GM19438 (cell line): ENCODE data around the gene CR1.
"Not testable (repeated sequence)": the region's sequence is repeated elsewhere in the genome, so short reads cannot be mapped to it uniquely, and the experiment has no call there.

ENCODE experiments used
- ATAC-seq: cut with Tn5 transposase; IDR thresholded peaks from one replicate; pipeline ENCODE4 v1.9.1; 2021; ENCODE audit warnings: low read depth; ENCODE audit not compliant: unreplicated experiment

CR1 gene

GRCh38 chr1:207579436-207579799 lies 83.5 kb downstream of the CR1 start:
- ATAC-seq = peak; percentile 86

- no peak for ATAC-seq
These were observed 85.7 kb downstream of the CR1 start for GRCh38 chr1:207581496-207582153.

DNA sequence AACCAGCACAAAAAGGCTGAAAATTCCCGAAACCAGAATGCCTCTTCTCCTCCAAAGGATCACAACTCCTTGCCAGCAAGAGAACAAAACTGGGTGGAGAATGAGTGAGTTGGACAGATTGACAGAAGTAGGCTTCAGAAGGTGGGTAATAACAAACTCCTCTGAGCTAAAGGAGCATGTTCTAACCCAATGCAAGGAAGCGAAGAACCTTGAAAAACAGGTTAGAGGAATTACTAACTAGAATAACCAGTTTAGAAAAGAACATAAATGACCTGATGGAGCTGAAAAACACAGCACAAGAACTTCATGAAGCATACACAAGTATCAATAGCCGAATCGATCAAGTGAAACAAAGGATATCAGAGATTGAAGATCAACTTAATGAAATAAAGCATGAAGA lies 93.5 kb downstream of the CR1 start:
- ATAC-seq = not testable (repeated sequence)

GRCh38 chr1:207591205-207591604 lies 95.2 kb downstream of the CR1 start:
- not testable (repeated sequence) for ATAC-seq

- ATAC-seq = not testable (repeated sequence)
These were observed 98.1 kb downstream of the CR1 start for GRCh38 chr1:207594095-207594494.

- no peak for ATAC-seq
These were observed 107.8 kb downstream of the CR1 start for GRCh38 chr1:207603777-207604176.

- ATAC-seq = no peak
These were observed 109.7 kb downstream of the CR1 start for GRCh38 chr1:207605444-207606361.

DNA sequence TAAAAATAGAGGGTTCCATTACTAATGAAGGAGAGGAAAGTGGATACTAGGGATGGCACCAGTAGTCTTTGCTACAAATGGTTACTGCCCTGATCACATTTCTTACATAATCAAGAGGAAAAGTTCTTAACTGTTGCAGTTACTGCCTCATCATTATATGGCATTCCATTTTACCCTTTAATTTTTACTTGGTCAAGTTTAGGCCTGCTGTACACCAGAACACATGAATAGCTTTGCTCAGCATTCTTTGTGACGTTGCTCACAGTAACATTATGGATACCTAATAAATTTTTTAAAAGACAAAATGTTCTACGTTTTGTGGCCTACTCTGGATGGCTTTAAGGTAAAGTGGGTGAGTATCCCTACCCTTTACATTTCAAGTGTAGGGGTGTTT lies 110.4 kb downstream of the CR1 start:
- ATAC-seq = no peak

DNA sequence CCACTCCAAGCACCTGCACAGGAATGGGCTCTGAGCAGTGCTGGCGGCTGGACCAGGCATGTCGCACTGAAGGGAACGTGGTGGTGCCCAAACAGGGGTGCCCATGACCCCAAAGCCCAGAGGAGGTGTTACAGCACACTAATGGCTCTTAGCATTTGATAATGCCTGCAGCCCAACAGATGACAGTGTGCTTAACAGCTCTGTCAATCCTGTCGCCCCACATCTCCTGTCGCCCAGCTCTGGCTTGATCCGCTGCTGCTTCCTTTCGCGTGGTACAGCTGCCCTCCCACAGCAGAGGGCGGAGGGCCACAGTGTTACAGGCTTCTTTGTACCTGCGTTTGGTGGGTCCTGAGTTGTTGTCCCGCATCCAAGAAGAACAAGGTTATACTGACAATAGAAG lies 116.8 kb downstream of the CR1 start:
- no peak for ATAC-seq

- ATAC-seq = no peak
These were observed 124.0 kb downstream of the CR1 start for GRCh38 chr1:207619871-207620542.

- ATAC-seq = no peak
These were observed 124.6 kb downstream of the CR1 start for GRCh38 chr1:207620543-207620893.

DNA sequence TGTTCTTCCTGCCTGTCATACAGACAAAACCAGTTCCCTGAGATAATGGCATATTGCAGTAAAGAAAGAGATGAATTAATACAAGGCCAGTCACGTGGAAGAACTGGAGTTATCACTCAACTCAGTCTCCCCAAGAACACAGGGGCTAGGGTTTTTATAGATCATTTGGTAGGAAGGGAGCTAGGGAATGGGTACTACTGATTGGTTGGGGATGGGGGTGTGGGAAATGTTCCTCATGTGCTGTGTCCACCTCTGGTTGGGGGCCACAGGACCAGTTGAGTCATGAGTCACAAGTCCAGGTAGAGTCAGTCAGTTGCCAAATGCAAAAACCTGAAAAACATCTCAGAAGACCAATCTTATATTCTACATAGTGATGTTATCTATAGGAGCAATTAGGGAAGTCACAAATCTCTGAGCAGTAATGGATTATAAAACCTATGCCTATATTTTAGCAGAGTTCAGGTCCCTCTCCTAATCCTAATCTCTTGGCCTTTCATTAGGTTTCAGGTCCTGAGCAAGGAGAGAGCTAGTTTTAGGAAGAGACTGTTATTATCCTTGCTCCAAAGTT lies 129.6 kb downstream of the CR1 start:
- not testable (repeated sequence) for ATAC-seq

- ATAC-seq = no peak
These were observed 131.0 kb downstream of the CR1 start for GRCh38 chr1:207626972-207627337.

GRCh38 chr1:207627496-207627895 lies 131.5 kb downstream of the CR1 start:
- ATAC-seq = no peak

DNA sequence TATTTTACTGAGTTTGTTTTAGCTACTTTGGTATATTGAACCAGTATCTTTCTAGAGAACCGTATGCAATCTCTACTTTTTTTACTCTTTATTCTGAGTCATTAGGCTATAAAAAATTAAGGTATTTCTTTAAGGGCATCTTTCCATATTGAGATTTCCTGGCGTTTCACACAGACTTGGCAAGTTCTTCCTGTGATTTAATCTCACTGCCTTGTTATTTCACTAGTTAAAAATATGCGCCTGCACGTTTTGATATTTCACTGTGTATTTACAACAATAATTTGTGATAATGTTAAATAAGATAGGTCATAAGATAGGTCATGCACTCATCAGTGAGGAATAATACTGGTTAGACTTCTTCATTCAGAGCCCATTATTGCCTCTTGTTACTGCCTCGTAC lies 132.8 kb downstream of the CR1 start:
- ATAC-seq = no peak

GRCh38 chr1:207631137-207631536 lies 135.2 kb downstream of the CR1 start:
- ATAC-seq = no peak

DNA sequence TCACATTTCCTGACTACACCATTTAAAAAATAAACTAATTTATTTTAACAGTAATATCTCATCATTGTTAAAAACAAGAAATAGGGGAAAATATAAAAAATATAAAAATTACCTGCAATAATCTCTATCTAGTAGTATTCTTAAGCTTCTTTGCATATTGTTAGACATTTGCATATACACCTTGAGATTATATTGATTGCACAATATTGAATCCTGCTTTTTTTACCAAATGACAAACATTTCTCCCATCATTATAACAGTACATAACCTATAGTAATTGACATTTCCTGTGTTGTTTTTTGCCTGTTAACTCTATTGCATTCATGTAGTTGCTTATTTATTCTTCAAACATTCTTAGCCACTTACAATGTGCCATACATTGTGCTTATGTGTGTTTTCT lies 137.3 kb downstream of the CR1 start:
- no peak for ATAC-seq

DNA sequence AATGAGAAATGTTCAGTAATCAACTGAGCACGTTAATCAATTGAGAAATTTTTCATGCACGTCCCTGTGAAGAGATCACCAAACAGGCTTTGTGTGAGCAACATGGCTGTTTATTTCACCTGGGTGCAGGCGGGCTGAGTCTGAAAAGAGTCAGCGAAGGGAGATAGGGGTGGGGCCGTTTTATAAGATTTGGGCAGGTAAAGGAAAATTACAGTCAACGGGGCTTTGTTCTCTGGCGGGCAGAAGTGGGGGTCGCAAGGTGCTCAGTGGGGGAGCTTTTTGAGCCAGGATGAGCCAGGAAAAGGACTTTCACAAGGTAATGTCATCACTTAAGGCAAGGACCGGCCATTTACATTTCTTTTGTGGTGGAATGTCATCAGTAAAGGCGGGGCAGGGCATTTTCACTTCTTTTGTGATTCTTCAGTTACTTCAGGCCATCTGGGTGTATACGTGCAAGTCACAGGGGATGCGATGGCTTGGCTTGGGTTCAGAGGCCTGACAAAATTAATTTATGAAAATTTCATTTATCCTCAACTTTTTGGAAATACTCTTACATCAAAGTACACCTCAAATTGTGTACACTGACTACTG lies 137.8 kb downstream of the CR1 start:
- ATAC-seq = not testable (repeated sequence)

DNA sequence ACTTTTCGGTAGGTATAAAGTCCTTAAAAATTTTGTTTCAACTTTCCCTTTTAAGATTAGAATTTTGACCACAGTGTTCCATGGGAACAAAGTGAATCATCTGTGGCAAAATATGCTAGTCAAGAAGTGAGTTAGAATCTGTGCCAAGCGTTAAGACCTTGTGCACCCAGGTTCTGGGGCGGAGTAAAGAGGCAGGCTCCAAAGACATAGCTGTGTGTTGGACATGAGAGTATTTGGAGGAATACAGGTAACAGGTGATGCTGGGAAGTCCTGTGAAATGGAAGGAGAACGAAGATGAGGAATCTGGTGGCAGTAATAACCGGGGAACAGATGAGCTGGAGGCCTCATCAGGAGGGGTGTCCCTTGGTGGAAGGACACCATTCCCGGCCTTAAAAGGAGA lies 138.3 kb downstream of the CR1 start:
- ATAC-seq = not testable (repeated sequence)

DNA sequence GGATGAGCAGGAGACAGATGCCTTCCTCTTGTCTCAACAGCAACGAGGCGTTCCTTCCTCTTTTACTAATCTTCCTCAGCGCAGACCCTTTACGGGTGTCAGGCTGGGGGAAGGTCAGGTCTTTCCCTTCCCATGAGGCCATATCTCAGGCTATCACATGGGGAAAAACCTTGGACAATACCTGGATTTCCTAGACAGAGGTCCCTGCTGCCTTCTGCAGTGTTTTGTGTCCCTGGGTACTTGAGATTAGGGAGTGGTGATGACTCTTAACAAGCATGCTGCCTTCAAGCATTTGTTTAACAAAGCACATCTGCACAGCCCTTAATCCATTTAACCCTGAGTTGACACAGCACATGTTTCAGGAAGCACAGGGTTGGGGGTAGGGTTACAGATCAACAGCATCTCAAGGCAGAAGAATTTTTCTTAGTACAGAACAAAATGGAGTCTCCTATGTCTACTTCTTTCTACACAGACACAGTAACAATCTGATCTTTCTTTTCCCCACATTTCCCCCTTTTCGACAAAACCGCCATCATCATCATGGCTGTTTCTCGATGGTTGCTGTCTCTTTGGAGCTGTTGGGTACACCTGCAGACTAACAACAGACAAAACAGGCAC lies 139.7 kb downstream of the CR1 start:
- ATAC-seq = not testable (repeated sequence)
